Astrocyte (in vitro differentiated cells and primary cell): ENCODE results near the gene TMEM154.

ENCODE experiments used
- EZH2 ChIP-seq: IDR thresholded peaks from 2 replicates; pipeline ENCODE4 v1.6.1; 2012; ENCODE audit warnings: mild to moderate bottlenecking, low read length, inconsistent platforms; ENCODE audit not compliant: insufficient read depth
- TF ChIP-seq, protein P1 (sequence below): IDR thresholded peaks from 2 replicates; pipeline ENCODE4 v1.5.1; 2011; ENCODE audit warnings: low read depth, mild to moderate bottlenecking, inconsistent platforms, low read length, moderate library complexity; ENCODE audit not compliant: insufficient read depth

DNA sequence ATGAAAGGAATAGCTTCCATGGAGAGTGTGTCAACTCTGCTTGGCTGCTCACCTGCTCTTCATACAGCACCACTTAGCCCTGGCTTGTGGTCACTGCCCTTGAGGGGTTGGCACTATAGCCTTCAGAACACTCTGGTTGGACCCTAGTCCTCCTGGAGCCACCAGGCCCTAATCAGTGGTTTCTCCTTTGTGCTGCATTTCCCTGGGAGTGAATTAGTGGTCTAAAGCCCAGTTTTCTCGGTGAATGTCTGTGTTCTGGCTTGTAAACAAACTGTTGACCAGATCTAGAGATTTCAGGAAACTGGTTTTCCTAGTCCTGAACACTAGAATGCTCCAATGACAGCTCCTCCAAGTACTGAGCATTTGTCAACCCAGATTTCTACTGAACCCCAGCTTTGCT, 28.6 kb upstream of the TMEM154 start:
- TF ChIP-seq, protein P1, sequence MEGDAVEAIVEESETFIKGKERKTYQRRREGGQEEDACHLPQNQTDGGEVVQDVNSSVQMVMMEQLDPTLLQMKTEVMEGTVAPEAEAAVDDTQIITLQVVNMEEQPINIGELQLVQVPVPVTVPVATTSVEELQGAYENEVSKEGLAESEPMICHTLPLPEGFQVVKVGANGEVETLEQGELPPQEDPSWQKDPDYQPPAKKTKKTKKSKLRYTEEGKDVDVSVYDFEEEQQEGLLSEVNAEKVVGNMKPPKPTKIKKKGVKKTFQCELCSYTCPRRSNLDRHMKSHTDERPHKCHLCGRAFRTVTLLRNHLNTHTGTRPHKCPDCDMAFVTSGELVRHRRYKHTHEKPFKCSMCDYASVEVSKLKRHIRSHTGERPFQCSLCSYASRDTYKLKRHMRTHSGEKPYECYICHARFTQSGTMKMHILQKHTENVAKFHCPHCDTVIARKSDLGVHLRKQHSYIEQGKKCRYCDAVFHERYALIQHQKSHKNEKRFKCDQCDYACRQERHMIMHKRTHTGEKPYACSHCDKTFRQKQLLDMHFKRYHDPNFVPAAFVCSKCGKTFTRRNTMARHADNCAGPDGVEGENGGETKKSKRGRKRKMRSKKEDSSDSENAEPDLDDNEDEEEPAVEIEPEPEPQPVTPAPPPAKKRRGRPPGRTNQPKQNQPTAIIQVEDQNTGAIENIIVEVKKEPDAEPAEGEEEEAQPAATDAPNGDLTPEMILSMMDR = no peak
- TF ChIP-seq EZH2 = no peak
